Astrocyte (in vitro differentiated cells and primary cell): ENCODE measurements around the gene PEX11G. TPM values are rescaled to one million over a fixed set of nuclear protein-coding genes. Genes with fewer than 3 reads are reported as not detected.

Experiments used
- DNase-seq: peaks from one replicate; pipeline ENCODE4 v3.0.0-alpha.2; 2010; ENCODE audit warnings: low read depth
- FAIRE-seq: peaks from 2 replicates; lab custom pipeline; 2011; peaks lifted over from hg19 to GRCh38; lab: Jason Lieb, UNC
- H2AFZ ChIP-seq: 2 replicates; pipeline ENCODE4 v1.6.0; 2012; ENCODE audit warnings: low read depth, low read length, inconsistent platforms
- H3K27ac ChIP-seq: 2 replicates; pipeline ENCODE4 v1.5.1; 2011; ENCODE audit warnings: low read depth, low read length, inconsistent platforms
- H3K27me3 ChIP-seq: 2 replicates; pipeline ENCODE4 v1.6.0; 2011; ENCODE audit warnings: low read length, inconsistent platforms; ENCODE audit not compliant: insufficient read depth
- H3K36me3 ChIP-seq: 2 replicates; pipeline ENCODE4 v1.5.1; 2011; ENCODE audit warnings: low read length, inconsistent platforms; ENCODE audit not compliant: insufficient read depth
- H3K4me1 ChIP-seq: 2 replicates; pipeline ENCODE4 v1.5.1; 2011; ENCODE audit warnings: low read length, inconsistent platforms; ENCODE audit not compliant: insufficient read depth
- H3K4me2 ChIP-seq: 2 replicates; pipeline ENCODE4 v1.6.0; 2012; ENCODE audit warnings: low read length, inconsistent platforms
- H3K4me3 ChIP-seq: 2 replicates; pipeline ENCODE4 v1.5.1; 2011; ENCODE audit warnings: low read depth, mild to moderate bottlenecking, low read length, inconsistent platforms; ENCODE audit not compliant: insufficient read depth
- H3K79me2 ChIP-seq: 2 replicates; pipeline ENCODE4 v1.6.0; 2012; ENCODE audit warnings: mild to moderate bottlenecking, low read length, inconsistent platforms; ENCODE audit not compliant: insufficient read depth
- H3K9ac ChIP-seq: 2 replicates; pipeline ENCODE4 v1.6.0; 2012; ENCODE audit warnings: mild to moderate bottlenecking, low read length, inconsistent platforms
- H3K9me3 ChIP-seq: 2 replicates; pipeline ENCODE4 v1.5.1; 2012; ENCODE audit warnings: low read depth, mild to moderate bottlenecking, low read length, inconsistent platforms; ENCODE audit not compliant: insufficient read depth
- H4K20me1 ChIP-seq: 2 replicates; pipeline ENCODE4 v1.6.0; 2012; ENCODE audit warnings: low read length, inconsistent platforms; ENCODE audit not compliant: insufficient read depth
- H3K27ac Mint-ChIP-seq: one replicate; pipeline ENCODE4 v1.8.0; 2021; ENCODE audit warnings: mild to moderate bottlenecking, mixed read lengths; ENCODE audit not compliant: unreplicated experiment
- H3K27me3 Mint-ChIP-seq: one replicate; pipeline ENCODE4 v1.8.0; 2021; ENCODE audit warnings: low read depth, mixed read lengths; ENCODE audit not compliant: unreplicated experiment
- H3K36me3 Mint-ChIP-seq: one replicate; pipeline ENCODE4 v1.8.0; 2021; ENCODE audit warnings: low read depth, mixed read lengths; ENCODE audit not compliant: unreplicated experiment
- H3K4me1 Mint-ChIP-seq: one replicate; pipeline ENCODE4 v1.8.0; 2021; ENCODE audit warnings: low read depth, mixed read lengths; ENCODE audit not compliant: unreplicated experiment
- H3K4me3 Mint-ChIP-seq: one replicate; pipeline ENCODE4 v1.8.0; 2021; ENCODE audit warnings: mild to moderate bottlenecking, moderate library complexity, mixed read lengths; ENCODE audit not compliant: unreplicated experiment
- H3K9me3 Mint-ChIP-seq: one replicate; pipeline ENCODE4 v1.8.0; 2021; ENCODE audit warnings: mild to moderate bottlenecking, mixed read lengths; ENCODE audit not compliant: unreplicated experiment
- EZH2 ChIP-seq: IDR thresholded peaks from 2 replicates; pipeline ENCODE4 v1.6.1; 2012; ENCODE audit warnings: mild to moderate bottlenecking, low read length, inconsistent platforms; ENCODE audit not compliant: insufficient read depth
- total RNA-seq: library from RNA; stranded (reverse); gene quantifications from 2 replicates; pipeline ENCODE4 v1.2.1, GENCODE V29; 2021
- TF ChIP-seq, protein P1 (sequence below): IDR thresholded peaks from 2 replicates; pipeline ENCODE4 v1.5.1; 2011; ENCODE audit warnings: low read depth, mild to moderate bottlenecking, inconsistent platforms, low read length, moderate library complexity; ENCODE audit not compliant: insufficient read depth

The PEX11G gene
- total RNA-seq, 1 donor from 2014 or later: 1.7 TPM

DNA sequence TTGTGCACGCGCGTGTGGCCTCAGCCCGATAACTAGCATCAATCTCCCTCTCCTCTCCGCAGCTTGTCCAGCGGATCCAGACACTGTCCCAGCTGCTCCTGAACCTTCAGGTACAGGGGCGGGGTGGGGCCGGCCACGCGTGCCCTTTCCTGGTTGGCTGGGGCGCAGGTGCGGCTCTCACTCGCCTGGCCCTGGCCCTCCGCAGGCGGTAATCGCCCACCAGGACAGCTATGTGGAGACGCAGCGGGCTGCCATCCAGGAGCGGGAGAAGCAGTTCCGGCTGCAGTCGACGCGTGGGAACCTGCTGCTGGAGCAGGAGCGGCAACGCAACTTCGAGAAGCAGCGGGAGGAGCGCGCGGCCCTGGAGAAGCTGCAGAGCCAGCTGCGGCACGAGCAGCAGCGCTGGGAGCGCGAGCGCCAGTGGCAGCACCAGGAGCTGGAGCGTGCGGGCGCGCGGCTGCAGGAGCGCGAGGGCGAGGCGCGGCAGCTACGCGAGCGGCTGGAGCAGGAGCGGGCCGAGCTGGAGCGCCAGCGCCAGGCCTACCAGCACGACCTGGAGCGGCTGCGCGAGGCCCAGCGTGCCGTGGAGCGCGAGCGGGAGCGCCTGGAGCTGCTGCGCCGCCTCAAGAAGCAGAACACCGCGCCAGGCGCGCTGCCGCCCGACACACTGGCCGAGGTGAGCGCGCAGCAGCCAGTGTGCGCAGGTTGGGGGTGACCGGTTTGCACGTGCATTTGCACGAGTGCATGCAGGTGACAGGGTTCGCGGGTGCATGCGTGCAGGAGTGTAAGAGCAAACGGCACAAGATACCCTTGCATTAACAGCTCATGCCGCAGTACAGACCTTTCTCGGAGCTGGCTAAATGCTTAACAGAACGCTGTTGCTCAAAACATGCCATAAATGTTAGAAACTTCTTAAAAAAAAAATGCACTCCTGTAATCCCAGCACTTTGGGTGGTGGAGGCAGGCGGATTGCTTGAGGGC lies 21.5 kb downstream of the PEX11G start:
- Mint-ChIP-seq H3K27me3 (no peaks in the 10 kb centered on the region), H3K9me3 (no peaks in the 10 kb centered on the region), H3K27ac (no peak overlapping the region), H3K36me3 (peaks cover 13% of the 10 kb centered on the region), H3K4me1 (no peaks in the 10 kb centered on the region), H3K4me3 (no peak overlapping the region)
- Histone ChIP-seq H3K79me2 (no peaks in the 10 kb centered on the region), H3K27ac (no peak overlapping the region), H3K4me1 (no peaks in the 10 kb centered on the region), H3K36me3 (peaks cover 3% of the 10 kb centered on the region), H4K20me1 (no peaks in the 10 kb centered on the region), H3K27me3 (no peaks in the 10 kb centered on the region), H2AFZ (no peak overlapping the region), H3K4me2 (no peak overlapping the region), H3K4me3 (no peak overlapping the region), H3K9me3 (no peaks in the 10 kb centered on the region), H3K9ac (no peak overlapping the region)
- no peak for DNase-seq
- no peak for FAIRE-seq
- no peak for TF ChIP-seq EZH2
- TF ChIP-seq, protein P1, sequence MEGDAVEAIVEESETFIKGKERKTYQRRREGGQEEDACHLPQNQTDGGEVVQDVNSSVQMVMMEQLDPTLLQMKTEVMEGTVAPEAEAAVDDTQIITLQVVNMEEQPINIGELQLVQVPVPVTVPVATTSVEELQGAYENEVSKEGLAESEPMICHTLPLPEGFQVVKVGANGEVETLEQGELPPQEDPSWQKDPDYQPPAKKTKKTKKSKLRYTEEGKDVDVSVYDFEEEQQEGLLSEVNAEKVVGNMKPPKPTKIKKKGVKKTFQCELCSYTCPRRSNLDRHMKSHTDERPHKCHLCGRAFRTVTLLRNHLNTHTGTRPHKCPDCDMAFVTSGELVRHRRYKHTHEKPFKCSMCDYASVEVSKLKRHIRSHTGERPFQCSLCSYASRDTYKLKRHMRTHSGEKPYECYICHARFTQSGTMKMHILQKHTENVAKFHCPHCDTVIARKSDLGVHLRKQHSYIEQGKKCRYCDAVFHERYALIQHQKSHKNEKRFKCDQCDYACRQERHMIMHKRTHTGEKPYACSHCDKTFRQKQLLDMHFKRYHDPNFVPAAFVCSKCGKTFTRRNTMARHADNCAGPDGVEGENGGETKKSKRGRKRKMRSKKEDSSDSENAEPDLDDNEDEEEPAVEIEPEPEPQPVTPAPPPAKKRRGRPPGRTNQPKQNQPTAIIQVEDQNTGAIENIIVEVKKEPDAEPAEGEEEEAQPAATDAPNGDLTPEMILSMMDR: no peak

DNA sequence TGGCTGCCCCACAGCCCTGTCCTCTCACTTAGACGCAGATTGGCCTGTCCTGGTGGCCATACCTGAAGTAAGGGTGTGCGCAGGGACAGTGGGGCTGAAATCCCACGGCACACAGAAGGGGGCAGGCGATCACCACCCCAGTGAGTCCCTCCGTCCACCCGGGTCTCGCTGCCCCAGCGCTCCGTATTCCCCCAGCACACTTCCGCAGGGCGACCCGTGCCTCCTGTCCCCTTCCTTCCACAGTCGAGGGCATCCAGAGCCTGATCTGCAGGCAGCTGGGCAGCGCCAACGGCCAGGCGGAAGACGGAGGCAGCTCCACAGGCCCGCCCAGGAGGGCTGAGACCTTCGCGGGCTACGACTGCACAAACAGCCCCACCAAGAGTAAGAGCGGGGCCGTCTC lies 25.3 kb downstream of the PEX11G start:
- no peak for TF ChIP-seq EZH2
- TF ChIP-seq, protein P1: no peak
- H3K9me3 Mint-ChIP-seq: no peaks in the 10 kb centered on the region
- no peak overlapping the region for H3K4me3 Mint-ChIP-seq
- Histone ChIP-seq H3K27me3 (no peaks in the 10 kb centered on the region), H3K27ac (no peak overlapping the region), H3K36me3 (no peaks in the 10 kb centered on the region), H2AFZ (no peak overlapping the region), H4K20me1 (no peaks in the 10 kb centered on the region), H3K9ac (no peak overlapping the region), H3K79me2 (no peaks in the 10 kb centered on the region), H3K4me1 (peaks cover 13% of the 10 kb centered on the region), H3K4me2 (no peak overlapping the region), H3K9me3 (no peaks in the 10 kb centered on the region), H3K4me3 (no peak overlapping the region)
- FAIRE-seq (no peak), DNase-seq (no peak)
- H3K27me3 Mint-ChIP-seq: no peaks in the 10 kb centered on the region
- no peaks in the 10 kb centered on the region for H3K4me1 Mint-ChIP-seq
- H3K27ac Mint-ChIP-seq: no peak overlapping the region
- peaks cover 22% of the 10 kb centered on the region for H3K36me3 Mint-ChIP-seq
